ENCODE measurements around the gene AMFR. TPM values are rescaled to one million over a fixed set of nuclear protein-coding genes. Genes with fewer than 3 reads are reported as not detected.

The AMFR gene
- total and polyA plus RNA-seq, 2 of the 13 experiments (the other 11 are each of a cell fraction or from before 2014, with no cell fraction given): 52.9 to 108 TPM

DNA sequence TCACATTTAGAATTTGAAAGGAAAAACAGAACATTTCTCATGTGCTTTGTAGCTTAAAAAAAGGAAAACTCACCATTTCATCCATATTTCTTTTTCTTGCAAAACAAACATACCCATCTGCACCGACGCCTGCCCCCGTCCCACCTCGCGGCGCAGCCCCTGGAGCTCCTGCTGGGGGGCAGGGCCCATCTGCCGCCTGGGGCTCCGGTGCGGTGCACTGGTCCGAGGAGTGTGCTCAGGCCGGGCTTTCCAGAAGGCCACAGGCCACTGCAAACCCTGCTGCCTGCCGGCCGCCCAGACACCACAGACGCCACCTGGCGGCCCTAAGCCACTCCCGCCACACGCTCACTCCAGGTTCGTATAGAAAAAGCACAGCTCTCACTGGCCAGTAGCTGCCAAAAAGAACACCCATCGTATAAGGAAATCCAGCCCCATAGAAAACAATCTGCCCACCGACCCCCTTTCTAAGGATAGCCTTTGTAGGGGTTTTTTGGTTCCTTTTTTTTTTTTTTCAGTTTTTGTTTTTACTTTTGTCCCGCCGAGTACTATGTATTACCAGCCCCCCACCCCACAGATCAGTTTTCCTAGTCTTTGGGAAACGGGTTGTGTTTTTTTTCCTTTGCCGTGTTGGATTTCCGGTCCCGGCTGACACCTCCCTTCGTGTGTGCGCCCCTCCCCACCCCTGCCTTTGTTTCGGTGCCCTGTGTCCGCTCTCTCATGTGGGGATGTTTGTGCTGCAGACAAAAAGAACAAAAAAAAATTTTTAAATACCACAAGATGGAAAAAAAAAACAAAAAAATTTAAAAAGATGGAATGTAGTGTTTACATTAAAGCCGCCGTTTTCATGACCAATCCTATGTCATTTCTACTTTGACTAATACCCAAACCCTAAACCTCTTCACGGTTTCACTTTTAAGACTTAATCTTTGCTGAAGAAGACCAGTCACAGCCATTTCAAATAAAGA lies 68.8 kb downstream of the AMFR start:
- H4K20me1 ChIP-seq (ENCODE audit: insufficient read depth, low read length): no peaks in the 10 kb centered on the region
- ChIA-PET CTCF (ENCODE audit: low intra/inter-chr PET ratio, low total read pairs) (interaction anchor here (1.6 to 3.7 kb wide), 2 partner anchors 23 to 39 kb away, joined by 8 to 58 read pairs; no protein-coding TSS in a partner anchor), POLR2A (interaction anchor here (0.9 to 2.1 kb wide), 5 partner anchors 14 to 251 kb away, joined by 4 to 11 read pairs (median 4); partner anchors contain the start of genes NUDT21 and OGFOD1)
- H2AFZ ChIP-seq (ENCODE audit: low read length): peak overlapping the region; percentile 78
- FAIRE-seq (peak; percentile 68), DNase-seq (ENCODE audit: low spot score) (peak; percentile 84), ATAC-seq (peak; percentile 92)
- H3K27me3 ChIP-seq (ENCODE audit: control insufficient read depth in 1 of 2, insufficient read depth in 2 of 2, low read length in 2 of 2): peaks cover 2 to 4% of the 10 kb centered on the region in 2 experiments; a peak in 4 of 5 replicates
- intact Hi-C loops (cut with micrococcal nuclease; ENCODE audit: unreplicated experiment): loop anchor here (1.0 to 5.0 kb wide), 3 partner anchors 14 to 71 kb away; partner anchors contain the start of gene AMFR
- H3K9me3 ChIP-seq (ENCODE audit: low read length): no peaks in the 10 kb centered on the region
- BruUV-seq (replicated peaks): no TSS peak
- H3K79me2 ChIP-seq (ENCODE audit: insufficient read depth, low read length): no peaks in the 10 kb centered on the region
- under 1% methylated on average over 31 of the region's 33 CpGs for WGBS (ENCODE audit: low lambda C conversion rate)
- no peaks in the 10 kb centered on the region for H3K36me3 ChIP-seq (replicated peaks in 1 of 2; ENCODE audit: control insufficient read depth in 1 of 2, insufficient read depth in 2 of 2, low read length in 2 of 2)
- peak overlapping the region; percentile 55 to 77 (median 66) for H3K4me3 ChIP-seq (replicated peaks in 1 of 3; ENCODE audit: insufficient read depth in 1 of 3, low read depth in 2 of 3, low read length in 3 of 3)
- in situ Hi-C loops (cut with HindIII; ENCODE audit: extremely low pct_ligation_motif_present, low pct_unique_long_range_greater_than_20kb): loop anchor here (10.0 kb wide), 1 partner anchor 62 kb away; no protein-coding TSS in a partner anchor
- peaks cover 21% of the 10 kb centered on the region for H3K4me1 ChIP-seq (ENCODE audit: insufficient read depth, low read length)
- peak overlapping the region; percentile 69 for H3K9ac ChIP-seq (ENCODE audit: insufficient read depth, low read depth, low read length)
- no peak overlapping the region for H3K27ac ChIP-seq (ENCODE audit: extremely low read length, insufficient read depth, low read length)
- H3K4me2 ChIP-seq (ENCODE audit: low read depth, low read length): peak overlapping the region; percentile 99
- TF ChIP-seq YEATS4 (CRISPR knock-in tag; IDR thresholded peaks at IDR 0.05; ENCODE audit: borderline replicate concordance) (peak; percentile 85), HNRNPLL (IDR thresholded peaks at IDR 0.05; ENCODE audit: low read depth, low read length, poor library complexity, severe bottlenecking) (peak; percentile 64), KLF12 (CRISPR knock-in tag; IDR thresholded peaks at IDR 0.05; ENCODE audit: borderline replicate concordance) (0 out of 2 replicates have a peak, but pooled peaks have one; percentile 56), EEA1 (CRISPR knock-in tag; IDR thresholded peaks at IDR 0.05; ENCODE audit: borderline replicate concordance) (0 out of 2 replicates have a peak, but pooled peaks have one; percentile 62), HCFC1 (IDR thresholded peaks at IDR 0.05; ENCODE audit: low read depth, low read length) (no peak; the same call in 1 of the 2 replicates), ARID4A (CRISPR knock-in tag; IDR thresholded peaks at IDR 0.05; ENCODE audit: borderline replicate concordance) (peak; percentile 68; the same call in 1 of the 2 replicates), KDM4B (CRISPR knock-in tag; IDR thresholded peaks at IDR 0.05) (peak; percentile 91; the same call in 1 of the 2 replicates), ZNF552 (CRISPR knock-in tag; IDR thresholded peaks at IDR 0.05; ENCODE audit: borderline replicate concordance) (peak; percentile 83), ZZZ3 (CRISPR knock-in tag; IDR thresholded peaks at IDR 0.05; ENCODE audit: borderline replicate concordance) (peak; percentile 73; the same call in 1 of the 2 replicates), KLF6 (CRISPR knock-in tag; IDR thresholded peaks at IDR 0.05) (peak; percentile 89), ZNF225 (CRISPR knock-in tag; IDR thresholded peaks at IDR 0.05) (peak; percentile 66; the same call in 1 of the 2 replicates), MXD3 (CRISPR knock-in tag; IDR thresholded peaks at IDR 0.05) (peak; percentile 67; the same call in 1 of the 2 replicates), ZNF232 (CRISPR knock-in tag; IDR thresholded peaks at IDR 0.05; ENCODE audit: borderline replicate concordance) (peak; percentile 85)
- TF ChIP-seq, protein P1, sequence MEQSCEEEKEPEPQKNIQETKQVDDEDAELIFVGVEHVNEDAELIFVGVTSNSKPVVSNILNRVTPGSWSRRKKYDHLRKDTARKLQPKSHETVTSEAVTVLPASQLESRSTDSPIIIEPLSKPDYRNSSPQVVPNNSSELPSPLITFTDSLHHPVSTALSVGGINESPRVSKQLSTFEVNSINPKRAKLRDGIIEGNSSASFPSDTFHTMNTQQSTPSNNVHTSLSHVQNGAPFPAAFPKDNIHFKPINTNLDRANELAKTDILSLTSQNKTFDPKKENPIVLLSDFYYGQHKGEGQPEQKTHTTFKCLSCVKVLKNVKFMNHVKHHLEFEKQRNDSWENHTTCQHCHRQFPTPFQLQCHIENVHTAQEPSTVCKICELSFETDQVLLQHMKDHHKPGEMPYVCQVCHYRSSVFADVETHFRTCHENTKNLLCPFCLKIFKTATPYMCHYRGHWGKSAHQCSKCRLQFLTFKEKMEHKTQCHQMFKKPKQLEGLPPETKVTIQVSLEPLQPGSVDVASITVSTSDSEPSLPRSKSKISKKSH (CRISPR knock-in tag; IDR thresholded peaks at IDR 0.05; ENCODE audit: borderline replicate concordance): peak; percentile 78; the same call in 1 of the 2 replicates
